ENCODE measurements around the gene CNPY2.
"Not testable (repeated sequence)": the region's sequence is repeated elsewhere in the genome, so short reads cannot be mapped to it uniquely, and the experiment has no call there.

CNPY2 gene

DNA sequence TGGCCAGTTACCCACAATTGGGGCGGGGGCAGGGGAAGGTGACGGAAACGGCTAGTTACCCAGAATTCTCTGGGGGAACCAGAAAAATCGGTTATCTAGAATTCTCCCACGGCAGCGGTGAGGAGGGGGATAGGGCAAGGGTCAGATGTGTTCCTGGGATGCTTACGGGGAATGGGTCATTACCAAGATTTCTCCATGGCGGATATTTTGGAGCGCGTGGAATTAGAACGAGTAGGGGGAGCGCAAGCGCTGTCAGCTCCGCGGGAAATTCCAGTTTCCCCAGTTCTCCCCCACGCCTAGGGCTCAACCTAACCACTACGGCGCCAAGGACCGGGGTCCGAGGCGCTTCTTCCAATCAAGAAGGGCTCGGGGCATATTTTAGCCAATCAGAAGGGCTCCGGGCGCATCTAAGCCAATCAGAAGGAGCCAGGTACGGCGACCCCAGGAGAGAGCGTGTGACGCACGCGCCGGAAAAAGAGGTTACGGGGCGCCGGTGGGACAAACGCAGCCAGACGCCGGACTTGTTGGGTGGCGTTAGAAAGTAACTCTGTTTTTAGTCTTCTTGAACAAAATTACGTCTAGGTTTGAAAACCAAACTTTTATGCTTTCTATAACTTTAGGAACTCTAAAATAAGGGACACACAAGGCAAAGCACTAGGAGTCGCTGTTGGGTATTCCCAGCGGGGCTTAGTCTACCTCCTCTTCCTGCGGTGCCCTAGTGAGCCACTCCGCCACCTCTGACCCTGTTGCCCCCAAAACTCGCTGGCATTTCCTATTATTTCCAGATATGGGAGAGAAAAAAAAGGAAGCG lies 18.1 kb upstream of the CNPY2 start, which contains the start of gene PAN2:
Gene PAN2, minus strand, starts transcription at position 322 of the 811 bp plus-strand sequence. CDS start 906 bp downstream, outside the sequence.
- DNase-seq, result peak; percentile 98

DNA sequence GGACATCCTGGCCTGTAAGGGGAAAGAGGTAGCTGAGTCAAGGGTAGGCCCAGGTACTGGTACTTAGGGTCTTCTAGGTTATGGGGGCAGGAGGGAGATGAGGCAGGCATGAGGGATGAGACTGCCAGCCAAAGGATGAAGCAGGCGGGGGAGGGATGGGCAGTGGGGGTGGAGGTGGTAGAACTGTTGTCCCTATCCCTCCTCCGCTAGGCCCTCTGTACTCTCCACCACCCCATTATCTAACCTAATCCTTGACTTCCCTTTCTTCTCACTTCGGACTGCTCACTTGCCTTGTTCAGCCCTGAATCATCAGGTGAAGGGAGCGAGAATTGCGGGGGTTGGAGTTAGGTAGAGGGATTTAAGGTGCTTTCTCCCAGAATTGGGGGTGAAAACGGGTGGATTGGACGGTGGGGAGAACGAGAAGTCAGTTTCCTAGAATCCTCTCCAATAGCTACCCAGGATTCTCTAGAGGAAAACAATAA lies 17.4 kb upstream of the CNPY2 start:
- no peak for DNase-seq

DNA sequence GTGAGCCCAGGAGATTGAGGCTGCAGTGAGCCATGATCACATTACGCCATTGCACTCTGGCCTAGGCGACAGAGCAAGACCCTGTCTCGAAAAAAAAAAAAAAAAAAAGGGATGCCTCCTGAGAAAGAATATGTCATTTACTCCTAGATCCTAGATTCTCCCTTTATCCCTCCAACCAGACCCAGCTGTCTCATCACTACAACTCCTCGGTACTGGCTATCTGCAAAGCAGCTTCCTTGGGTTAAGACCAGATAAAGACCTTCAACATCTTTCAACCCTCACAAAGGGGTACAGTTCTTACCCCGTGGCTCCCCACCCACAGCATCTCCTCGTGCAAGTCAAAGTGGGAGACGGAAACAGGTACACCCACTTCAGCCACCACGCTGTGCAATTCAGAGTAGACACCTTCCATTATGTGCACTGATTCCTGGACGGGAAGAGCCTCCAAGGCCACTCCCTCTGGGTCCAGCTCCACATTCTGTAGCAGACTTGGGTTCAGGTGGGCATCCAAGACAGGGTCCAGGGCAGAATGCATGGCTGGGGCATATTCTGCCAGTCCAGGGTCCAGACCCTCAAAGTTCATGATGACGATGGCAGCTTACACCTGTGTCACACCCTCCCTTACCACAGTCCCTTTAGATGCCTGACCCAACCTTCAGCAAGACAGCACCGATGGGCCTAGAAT lies 16.9 kb upstream of the CNPY2 start:
- no peak for DNase-seq

DNA sequence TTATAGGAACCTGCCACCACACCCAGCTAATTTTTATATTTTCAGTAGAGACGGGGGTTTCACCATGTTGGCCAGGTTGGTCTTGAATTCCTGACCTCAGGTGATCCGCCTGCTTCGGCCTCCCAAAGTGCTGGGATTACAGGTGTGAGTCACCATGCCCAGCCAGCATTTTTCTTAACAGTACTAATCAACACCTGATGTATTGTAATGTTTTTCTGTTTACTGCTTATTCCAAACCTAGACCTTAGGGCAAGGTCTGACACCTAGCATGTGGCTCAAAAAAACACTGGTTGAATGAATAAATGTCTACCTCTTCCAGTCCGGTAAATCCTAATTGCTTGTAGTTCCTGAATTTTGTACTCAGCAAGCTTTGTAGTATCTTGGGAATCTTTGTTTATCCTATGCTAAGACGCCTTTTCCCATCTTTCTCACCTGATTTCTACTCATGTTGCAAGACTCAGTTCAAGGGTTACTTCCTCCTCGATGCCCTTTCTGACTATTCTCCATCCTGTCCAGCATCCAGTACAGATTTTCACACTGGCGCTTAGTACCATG lies 15.2 kb upstream of the CNPY2 start:
- DNase-seq, result no peak

DNA sequence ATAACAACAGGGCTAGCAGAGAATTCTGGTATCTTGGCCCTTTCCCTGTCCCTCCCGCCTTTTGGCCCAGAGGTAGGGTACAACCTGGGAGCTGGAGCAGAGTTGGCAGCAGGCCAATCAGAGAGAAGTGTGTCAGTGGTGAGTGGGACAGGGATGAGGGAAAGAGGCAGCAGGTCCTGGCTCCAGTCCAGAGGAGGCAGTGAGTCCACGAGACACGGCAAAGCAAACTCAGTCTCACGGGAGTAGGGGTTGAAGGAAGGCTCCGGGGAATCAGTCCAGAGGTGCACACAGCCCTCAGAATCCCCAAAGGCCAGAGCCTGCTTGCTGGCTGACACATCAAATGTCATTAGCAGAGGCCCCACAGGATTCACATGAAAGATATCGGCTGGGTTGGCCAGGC lies 10.7 kb upstream of the CNPY2 start:
- no peak for DNase-seq

DNA sequence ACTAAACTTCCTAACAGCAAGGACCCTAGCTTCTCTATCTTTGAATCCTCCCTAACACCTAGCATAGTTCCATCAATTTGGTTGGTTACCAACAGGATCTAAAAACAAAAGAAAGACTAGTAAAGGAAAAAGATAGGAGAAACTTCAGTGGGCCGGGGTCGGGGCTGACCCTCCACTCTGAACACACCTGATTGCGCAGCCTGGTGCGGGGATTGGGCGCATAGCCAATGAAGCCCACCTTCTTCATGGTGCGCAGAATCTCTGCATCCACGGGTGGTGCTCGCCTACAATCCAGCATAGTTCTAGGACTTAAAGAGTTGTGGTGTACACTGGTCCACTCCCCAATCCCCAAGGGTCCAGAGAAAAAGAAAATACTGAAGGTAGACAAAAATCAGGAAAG lies 10.3 kb upstream of the CNPY2 start:
- no peak for DNase-seq

DNA sequence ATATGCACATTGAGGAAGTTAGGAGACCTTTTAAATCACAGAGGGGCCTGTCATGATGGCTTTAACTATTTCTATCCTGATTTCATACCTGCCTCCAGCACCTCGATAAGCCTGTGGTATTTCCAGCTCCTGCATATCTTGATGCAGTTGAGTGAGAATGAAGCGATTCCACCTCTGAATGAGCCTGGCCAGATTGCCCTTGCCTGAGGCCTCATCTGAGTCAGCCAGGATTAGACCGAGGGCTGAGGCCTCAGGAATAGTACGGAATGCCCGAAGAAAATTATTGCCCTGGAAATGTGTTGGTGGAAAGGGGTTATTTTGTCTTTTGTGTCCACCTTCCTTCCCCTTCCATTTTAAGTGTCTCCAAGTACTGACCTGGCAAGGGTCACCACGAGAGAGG lies 8.4 kb upstream of the CNPY2 start:
- DNase-seq, result no peak

DNA sequence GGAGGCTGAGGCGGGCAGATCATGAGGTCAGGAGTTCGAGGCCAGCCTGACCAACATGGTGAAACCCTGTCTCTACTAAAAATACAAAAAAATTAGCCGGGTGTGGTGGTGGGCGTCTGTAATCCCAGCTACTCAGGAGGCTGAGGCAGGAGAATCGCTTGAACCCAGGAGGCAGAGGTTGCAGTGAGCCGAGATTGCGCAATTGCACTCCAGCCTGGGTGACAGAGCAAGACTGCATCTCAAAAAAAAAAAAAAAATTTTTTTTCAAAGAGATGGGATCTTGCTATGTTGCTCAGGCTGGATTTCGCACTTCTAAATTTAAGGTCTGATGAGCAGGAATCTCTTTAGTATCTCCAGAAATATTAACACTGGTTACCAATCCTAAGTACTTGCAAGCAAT lies 5.8 kb upstream of the CNPY2 start:
- not testable (repeated sequence) for DNase-seq

DNA sequence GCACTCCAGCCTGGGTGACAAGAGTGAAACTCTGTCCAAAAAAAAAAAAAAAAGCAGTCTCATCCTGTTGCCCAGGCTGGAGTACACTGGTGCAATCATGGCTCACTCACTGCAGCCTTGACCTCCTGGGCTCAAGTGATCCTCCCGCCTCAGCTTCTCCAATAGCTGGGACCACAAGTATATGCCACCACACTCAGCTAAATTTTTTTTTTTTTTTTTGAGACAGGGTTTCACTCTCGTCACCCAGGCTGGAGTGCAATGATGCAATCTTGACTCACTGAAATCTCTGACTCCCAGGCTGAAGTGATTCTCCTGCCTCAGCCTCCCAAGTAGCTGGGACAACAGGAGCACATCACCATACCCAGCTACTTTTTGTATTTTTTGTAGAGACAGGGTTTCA lies 5.2 kb upstream of the CNPY2 start:
- peak; percentile 30 for DNase-seq

DNA sequence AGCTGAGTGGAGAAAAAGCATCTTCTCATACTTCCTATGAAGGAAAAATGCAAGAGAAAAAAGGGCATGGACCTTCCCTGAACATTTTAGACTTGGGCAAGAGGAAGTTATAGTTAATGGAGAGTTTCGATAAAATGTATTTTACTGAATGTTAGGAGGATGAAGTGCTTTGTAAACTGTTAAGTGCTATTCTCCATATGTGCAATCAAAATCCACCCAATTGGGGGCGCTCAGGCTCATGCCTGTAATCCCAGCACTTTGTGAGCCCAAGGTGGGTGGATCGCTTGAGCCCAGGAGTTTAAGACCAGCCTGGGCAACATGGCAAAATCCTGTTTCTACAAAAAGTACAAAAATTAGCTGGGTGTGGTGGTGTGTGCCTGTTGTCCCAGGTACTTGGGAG lies 1.9 kb upstream of the CNPY2 start:
- DNase-seq, result no peak

DNA sequence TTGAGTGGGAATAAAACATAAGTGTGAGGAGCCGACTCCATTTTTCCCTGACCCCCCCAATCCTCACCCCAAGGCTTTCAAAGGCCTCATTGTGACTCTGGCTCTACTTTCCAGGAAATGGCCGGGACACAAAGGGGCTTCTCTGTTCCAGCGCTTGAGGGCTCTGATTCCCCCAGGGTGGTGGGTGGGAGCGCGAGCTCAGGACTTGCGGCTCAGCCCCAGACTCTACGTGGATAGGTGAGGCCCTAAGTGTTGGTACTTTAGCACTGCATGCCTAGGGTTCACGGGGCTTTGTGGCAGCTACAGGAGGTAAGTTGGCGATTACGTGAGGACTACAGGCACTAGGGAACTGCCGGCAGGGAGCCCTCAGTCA lies 553 bp downstream of the CNPY2 start:
- DNase-seq, result peak; percentile 11

DNA sequence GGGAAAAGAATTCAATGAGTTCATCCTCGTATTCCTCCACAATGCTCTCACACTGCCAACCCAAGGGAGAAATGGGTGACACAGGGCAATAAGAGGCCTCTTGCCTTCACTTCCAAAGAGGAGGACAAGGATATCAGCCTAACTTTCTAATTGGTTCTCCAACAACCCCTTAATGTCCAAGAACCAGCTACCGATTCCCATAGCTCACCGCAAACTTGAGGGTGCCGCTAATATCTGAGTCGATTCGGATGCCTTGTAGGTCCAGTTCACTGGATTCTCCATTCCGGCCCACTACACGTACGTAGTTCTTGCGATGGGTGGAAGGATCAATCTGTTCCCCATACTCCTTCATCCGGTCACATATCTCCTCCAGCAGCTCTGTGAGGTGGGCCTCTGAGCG lies 4.8 kb downstream of the CNPY2 start:
- no peak for DNase-seq

DNA sequence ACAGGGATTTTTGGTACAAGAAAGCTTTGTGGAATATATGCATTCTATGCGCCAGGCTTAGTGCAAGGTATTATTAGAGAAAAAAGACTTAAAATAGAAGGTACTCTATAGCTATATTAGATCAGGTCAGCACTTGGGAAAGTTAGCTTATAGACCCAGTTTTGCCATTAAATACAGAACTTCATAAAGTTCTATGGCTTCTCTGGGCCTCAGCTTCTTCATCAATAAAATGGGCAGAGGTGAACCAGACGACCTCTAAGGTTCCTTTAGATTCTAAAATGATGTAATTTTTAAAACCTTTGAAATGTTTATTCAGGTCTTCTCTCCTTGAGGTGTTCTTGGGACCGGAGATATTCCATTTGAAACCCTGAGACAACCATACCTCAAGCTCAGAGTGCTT lies 7.1 kb downstream of the CNPY2 start:
- DNase-seq, result no peak

DNA sequence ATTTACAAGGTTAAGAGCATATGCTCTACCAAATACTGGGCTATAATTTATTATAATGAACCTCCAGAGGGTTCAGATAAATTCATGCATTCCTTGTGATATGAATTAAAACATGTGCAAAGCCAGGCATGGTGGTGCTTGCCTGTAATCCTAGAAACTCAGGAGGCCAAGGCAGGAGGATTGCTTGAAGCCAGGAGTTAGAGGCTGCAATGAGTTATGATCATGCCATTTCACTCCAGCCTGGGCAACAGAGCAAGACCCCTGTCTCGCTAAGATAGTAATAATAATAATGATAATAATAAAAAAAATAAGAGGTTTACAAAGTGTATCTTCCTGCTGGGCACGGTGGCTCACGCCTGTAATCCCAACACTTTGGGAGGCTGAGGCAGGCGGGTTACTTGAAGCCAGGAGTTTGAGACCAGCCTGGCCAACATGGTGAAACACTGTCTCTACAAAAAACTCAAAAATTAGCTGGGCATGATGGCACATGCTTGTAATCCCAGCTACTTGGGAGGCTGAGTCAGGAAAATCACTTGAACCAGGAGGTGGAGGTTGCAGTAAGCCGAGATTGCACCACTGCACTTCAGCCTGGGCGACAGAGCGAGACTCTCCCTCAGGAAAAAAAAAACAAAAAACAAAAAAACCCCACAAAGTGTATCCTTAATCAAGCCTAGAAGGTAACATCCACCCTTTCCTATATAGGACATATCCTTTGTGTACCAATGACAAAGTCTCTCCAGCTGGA lies 8.4 kb downstream of the CNPY2 start:
- DNase-seq, result no peak

DNA sequence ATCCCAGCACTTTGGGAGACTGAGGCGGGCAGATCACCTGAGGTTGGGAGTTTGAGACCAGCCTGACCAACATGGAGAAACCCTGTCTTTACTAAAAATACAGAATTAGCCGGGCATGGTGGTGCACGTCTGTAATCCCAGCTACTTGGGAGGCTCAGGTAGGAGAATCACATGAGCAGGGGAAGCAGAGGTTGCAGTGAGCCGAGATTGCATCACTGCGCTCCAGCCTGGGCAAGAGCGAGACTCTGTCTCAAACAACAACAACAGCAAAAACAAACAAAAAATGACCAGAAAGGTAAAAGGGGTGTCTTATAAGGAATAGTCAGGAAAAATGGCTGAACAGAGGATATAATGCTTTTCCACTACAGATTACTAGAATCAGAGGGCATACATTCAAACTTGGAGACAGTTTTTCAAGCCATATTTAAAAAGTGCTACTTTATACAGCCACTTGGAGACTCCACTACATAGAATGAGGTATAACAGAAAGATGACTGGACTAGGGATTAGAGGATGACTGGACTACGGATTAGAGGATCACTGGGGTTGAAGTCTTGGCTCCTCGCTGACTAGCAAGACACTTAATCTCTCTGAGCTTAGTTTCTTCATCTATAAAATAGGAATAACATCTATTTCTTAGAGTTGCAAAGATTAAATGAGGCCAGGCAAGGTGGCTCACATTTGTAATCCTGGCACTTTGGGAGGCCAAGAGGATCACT lies 10.8 kb downstream of the CNPY2 start:
- no peak for DNase-seq

DNA sequence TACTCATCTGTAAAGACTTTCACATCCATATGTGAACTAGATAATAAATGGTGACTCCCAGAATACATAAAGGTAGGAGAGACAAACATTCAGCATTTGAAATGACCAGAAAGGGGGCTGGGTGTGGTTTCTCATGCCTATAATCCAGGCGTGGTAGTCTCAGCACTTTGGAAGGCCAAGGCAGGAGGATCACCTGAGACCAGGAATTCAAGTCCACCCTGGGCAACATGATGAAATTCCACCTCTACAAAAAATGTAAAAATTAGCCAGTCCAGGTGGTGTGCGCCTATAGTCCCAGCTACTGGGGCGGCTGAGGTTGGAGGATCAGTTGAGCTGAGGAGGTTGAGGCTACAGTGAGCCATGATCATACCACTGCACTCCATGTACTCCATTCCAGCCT lies 11.5 kb downstream of the CNPY2 start:
- DNase-seq, result no peak

DNA sequence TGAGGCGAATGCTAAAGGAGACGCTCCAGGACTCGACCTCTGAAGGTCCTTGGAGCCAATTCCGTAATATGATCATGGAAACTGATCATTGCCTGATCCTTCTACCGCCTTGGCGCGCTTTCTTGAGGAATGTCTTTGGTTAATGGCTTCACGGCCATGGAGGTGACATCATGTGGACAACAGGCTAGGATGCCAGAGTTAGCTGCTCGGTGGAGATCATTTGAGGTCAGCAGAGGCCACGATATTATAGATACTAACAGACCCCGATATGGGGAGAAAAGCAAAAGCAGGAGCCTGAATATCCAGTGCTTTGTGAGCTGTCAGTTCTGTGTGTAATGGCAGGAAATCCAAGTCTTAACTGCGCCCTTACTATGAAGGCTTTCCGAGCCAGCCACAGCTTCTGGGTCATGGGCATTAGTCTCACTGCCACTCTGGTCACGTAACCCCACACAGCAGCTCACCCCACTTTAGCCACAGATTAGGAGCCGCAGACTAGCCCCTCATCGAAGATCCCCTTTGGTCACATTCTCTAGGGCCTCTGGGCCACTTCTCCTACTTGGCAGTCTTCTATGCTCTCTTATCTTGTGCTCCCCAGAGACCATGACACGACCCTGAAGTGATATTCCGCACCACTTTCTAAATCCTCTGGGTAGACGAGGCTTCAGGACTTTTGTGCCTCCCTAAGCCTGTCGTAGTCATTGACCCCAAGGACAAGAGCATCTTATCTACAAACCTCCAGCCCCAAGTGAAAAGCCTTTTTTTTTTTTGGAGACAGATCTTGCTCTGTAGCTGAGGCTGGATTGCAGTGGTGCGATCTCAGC lies 14.9 kb downstream of the CNPY2 start:
- no peak for DNase-seq

DNA sequence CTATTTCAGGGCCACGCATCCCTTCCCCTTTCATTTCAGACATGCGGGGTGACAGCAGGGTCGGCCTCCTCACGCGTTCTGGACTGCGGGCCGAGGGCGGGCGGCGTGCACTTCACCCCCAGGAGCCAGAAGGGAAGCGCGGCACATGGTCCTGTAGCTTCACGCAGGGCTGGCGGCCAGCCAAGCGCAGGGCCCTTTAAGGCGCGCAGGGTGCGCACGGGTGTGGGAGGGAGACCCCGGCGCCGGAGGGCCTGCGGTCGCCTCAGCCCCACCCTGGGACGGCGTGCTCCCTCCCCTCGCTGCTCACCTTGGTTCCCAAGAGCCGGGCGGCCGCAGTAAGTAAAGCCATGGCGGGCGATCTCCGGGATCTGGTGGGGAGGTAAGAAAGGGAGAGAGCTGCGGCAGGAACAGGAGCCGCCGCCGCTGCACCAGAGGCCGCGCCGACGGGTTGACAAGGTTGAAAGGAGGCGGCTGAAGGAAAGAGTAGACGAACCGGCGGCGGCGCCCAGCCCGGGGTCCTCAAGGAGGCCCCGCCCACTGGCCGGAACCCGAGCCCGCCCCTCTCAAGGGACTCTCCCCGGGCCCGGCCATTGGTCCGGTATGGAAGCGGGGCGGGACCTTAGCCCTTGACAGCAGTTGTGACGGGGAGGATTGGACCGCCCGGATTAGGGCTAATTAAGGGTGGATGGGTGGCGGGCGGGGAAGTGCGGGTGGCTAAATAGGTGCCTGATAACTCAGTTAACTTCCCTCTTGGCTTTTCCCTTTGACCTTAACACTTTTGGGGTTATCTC lies 15.7 kb downstream of the CNPY2 start, which contains the start of gene CS:
Gene CS, minus strand, starts transcription at position 478 of the 791 bp plus-strand sequence. Its CDS starts 129 bp downstream, at position 349.
- peak; percentile 98 for DNase-seq

DNA sequence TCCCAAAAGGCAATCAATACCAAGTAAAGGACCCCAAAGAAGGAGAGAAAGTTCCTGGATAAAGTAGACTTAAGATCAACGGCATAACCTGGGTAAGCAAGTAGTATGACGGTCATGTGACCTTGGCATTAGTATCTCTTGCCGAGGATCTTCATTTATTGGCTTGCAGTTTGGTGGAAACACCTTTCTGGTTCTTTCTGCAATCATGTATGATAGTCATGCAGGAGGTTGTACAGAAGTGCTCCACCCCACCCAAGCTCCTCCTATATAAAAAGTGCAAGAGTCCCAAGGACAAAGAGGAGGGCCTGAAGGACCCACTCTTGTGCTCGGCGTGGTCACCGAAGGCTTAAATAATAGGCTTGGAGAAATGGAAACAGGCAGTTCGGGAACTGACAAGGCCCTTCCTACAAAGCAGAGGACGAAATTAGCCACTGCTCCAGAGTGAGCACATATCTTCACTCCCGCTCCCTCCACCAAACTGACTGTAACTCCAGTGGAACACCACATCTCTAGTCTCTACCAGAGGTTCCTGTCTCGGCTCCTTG lies 16.4 kb downstream of the CNPY2 start:
- no peak for DNase-seq

DNA sequence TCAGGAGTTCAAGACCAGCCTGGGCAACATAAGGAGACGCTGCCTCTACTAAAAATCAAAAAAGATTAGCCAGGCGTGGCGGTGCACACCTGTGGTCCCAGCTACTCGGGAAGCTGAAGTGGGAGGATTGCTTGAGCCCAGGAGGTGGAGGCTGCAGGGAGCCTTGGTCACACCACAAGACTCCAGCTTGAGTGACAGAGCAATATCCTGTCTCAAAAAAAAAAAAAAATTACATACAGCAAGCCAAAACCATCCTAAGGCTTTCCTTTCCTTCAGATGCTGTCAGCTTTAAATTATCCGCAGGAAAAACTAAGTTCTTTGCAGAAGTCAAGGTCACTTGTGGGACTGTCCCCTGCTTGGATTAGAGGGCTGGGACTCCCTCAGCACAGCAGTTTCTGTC lies 17.0 kb downstream of the CNPY2 start:
- DNase-seq, result no peak
